SK-N-SH treated with all-trans-retinoic acid at 6 μM for 48 hours (cell line): ENCODE data around the gene UMPS.

ENCODE experiments used
- ATAC-seq: fragments of 200-7000 bp; cut with Tn5 transposase; 3 replicates; pipeline ENCODE4 v1.9.1; 2020; ENCODE audit warnings: mild to moderate bottlenecking, moderate library complexity
- ARNTL ChIP-seq: fragments of 450-650 bp; formaldehyde crosslinking; IDR thresholded peaks from 2 replicates; pipeline ENCODE4 v1.5.0; 2020; ENCODE audit warnings: low read depth, mild to moderate bottlenecking, moderate library complexity, borderline replicate concordance
- BACH2 ChIP-seq: fragments of 250-450 bp; sonication (Bioruptor Pico); IDR thresholded peaks from 2 replicates; pipeline ENCODE4 v1.9.0; 2021; ENCODE audit warnings: mild to moderate bottlenecking, borderline replicate concordance
- CSDC2 ChIP-seq: fragments of 250-450 bp; sonication (Bioruptor Pico); IDR thresholded peaks from 2 replicates; pipeline ENCODE4 v1.5.0; 2020; ENCODE audit warnings: mild to moderate bottlenecking, moderate library complexity
- ESRRG ChIP-seq: fragments of 250-450 bp; sonication (Bioruptor Pico); IDR thresholded peaks from 2 replicates; pipeline ENCODE4 v1.6.1; 2021; ENCODE audit warnings: mild to moderate bottlenecking
- GLIS3 ChIP-seq: fragments of 250-450 bp; sonication (Bioruptor Pico); IDR thresholded peaks from 2 replicates; pipeline ENCODE4 v1.5.0; 2020; ENCODE audit warnings: mild to moderate bottlenecking, moderate library complexity
- ISL1 ChIP-seq: fragments of 250-450 bp; sonication (Bioruptor Pico); IDR thresholded peaks from 2 replicates; pipeline ENCODE4 v2.1.2; 2022; ENCODE audit warnings: mild to moderate bottlenecking, moderate library complexity
- OSR1 ChIP-seq: fragments of 250-450 bp; sonication (Bioruptor Pico); IDR thresholded peaks from 2 replicates; pipeline ENCODE4 v1.8.0; 2022; ENCODE audit warnings: moderate library complexity, mild to moderate bottlenecking, inconsistent platforms
- PPARA ChIP-seq: fragments of 250-450 bp; sonication (Bioruptor Pico); IDR thresholded peaks from 2 replicates; pipeline ENCODE4 v1.5.0; 2020; ENCODE audit warnings: mild to moderate bottlenecking, borderline replicate concordance
- RARB ChIP-seq: fragments of 250-450 bp; sonication (Bioruptor Pico); IDR thresholded peaks from 2 replicates; pipeline ENCODE4 v1.8.0; 2021; ENCODE audit warnings: mild to moderate bottlenecking, moderate library complexity
- SNAI2 ChIP-seq: fragments of 250-450 bp; sonication (Bioruptor Pico); IDR thresholded peaks from 2 replicates; pipeline ENCODE4 v1.5.0; 2020; ENCODE audit warnings: mild to moderate bottlenecking, moderate library complexity
- TCF4 ChIP-seq: fragments of 250-450 bp; sonication (Bioruptor Pico); IDR thresholded peaks from 2 replicates; pipeline ENCODE4 v1.8.0; 2021; ENCODE audit warnings: mild to moderate bottlenecking, moderate library complexity, borderline replicate concordance
- TOX ChIP-seq: fragments of 250-450 bp; sonication (Bioruptor Pico); IDR thresholded peaks from 2 replicates; pipeline ENCODE4 v1.8.0; 2021; ENCODE audit warnings: mild to moderate bottlenecking, moderate library complexity, borderline replicate concordance
- ZC3H10 ChIP-seq: fragments of 250-450 bp; sonication (Bioruptor Pico); IDR thresholded peaks from 2 replicates; pipeline ENCODE4 v1.5.1; 2021; ENCODE audit warnings: mild to moderate bottlenecking, moderate library complexity
- ZFP3 ChIP-seq: fragments of 250-450 bp; sonication (Bioruptor Pico); IDR thresholded peaks from 2 replicates; pipeline ENCODE4 v1.5.0; 2020; ENCODE audit warnings: mild to moderate bottlenecking, moderate library complexity
- ZNF565 ChIP-seq: fragments of 450-650 bp; formaldehyde crosslinking; conservative IDR thresholded peaks from 2 replicates; pipeline ENCODE4 v1.5.0; 2020; ENCODE audit warnings: low read depth, mild to moderate bottlenecking, moderate library complexity
- ZNF70 ChIP-seq: fragments of 450-650 bp; formaldehyde crosslinking; IDR thresholded peaks from 2 replicates; pipeline ENCODE4 v1.5.0; 2020; ENCODE audit warnings: mild to moderate bottlenecking, moderate library complexity
- ZNF8 ChIP-seq: fragments of 450-650 bp; formaldehyde crosslinking; IDR thresholded peaks from 2 replicates; pipeline ENCODE4 v1.5.0; 2020; ENCODE audit warnings: mild to moderate bottlenecking, moderate library complexity
- TF ChIP-seq, protein P1 (sequence below): fragments of 250-450 bp; sonication (Bioruptor Pico); IDR thresholded peaks from 2 replicates; pipeline ENCODE4 v1.5.1; 2020; ENCODE audit warnings: low read depth, mild to moderate bottlenecking, moderate library complexity
- TF ChIP-seq, protein P2 (sequence below): fragments of 250-450 bp; sonication (Bioruptor Pico); IDR thresholded peaks from 2 replicates; pipeline ENCODE4 v1.5.0; 2020; ENCODE audit warnings: mild to moderate bottlenecking, moderate library complexity

UMPS gene

DNA sequence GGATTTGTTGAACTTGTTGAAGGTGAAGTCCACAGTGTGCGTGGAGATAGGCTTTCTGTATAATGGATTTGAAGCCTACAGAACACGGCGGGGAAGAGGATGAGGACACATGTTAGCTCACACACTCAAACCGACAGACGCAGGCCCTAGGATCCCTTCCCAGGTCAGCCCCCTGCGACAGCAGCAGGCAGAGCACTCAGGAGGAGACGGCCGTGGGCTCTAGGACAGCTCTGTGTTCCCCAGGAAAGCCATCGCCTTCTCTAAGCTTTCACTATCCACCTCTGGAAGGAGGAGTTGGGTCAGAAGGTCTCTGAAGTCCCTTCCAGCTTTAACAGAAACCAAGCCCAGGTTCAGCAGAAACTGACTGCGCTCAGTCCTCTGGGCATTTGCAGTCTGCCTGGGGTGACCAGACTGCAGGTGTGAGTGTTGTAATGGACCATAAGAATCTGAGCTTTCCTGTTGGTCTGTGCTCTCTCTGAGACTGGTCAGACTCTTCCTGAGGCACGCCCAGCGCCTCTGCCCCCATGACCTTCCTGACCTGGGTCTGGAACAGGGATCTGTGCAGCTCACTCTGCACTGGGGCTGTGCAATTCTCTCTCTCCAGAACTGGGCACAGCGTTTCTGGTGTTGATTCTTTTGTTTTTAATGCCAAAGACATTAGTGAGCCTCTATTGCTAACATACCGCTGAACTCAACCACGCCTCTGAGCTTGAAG lies 33.5 kb downstream of the UMPS start:
- TF ChIP-seq ZNF70 (CRISPR knock-in tag) (no peak), GLIS3 (CRISPR knock-in tag) (no peak), PPARA (CRISPR knock-in tag) (no peak), ZC3H10 (CRISPR knock-in tag) (no peak)
- ATAC-seq = no peak

DNA sequence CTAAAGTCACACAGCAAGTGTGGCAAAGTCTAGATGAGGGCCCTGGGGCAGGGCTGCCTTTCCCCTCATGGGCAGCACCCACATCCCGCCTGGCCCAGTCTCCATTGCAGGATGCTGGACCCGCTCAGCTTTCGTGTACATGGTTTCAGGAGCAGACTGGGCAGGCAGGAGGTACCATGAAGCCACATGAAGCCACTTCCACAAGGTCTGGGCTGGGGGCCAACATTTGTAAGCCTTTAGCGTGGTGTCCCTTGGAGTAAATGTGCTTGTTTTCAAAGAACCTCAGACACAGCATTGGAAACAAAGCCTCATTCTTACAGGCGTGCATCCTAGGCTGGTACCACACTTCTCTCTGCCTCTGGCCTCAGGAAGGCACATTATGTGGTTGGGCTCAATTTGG lies 34.5 kb downstream of the UMPS start:
- TF ChIP-seq, protein P1, sequence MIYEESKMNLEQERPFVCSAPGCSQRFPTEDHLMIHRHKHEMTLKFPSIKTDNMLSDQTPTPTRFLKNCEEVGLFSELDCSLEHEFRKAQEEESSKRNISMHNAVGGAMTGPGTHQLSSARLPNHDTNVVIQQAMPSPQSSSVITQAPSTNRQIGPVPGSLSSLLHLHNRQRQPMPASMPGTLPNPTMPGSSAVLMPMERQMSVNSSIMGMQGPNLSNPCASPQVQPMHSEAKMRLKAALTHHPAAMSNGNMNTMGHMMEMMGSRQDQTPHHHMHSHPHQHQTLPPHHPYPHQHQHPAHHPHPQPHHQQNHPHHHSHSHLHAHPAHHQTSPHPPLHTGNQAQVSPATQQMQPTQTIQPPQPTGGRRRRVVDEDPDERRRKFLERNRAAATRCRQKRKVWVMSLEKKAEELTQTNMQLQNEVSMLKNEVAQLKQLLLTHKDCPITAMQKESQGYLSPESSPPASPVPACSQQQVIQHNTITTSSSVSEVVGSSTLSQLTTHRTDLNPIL (CRISPR knock-in tag) = no peak
- TF ChIP-seq BACH2 (CRISPR knock-in tag) = no peak
- no peak for TF ChIP-seq ESRRG (CRISPR knock-in tag)
- TF ChIP-seq, protein P2, sequence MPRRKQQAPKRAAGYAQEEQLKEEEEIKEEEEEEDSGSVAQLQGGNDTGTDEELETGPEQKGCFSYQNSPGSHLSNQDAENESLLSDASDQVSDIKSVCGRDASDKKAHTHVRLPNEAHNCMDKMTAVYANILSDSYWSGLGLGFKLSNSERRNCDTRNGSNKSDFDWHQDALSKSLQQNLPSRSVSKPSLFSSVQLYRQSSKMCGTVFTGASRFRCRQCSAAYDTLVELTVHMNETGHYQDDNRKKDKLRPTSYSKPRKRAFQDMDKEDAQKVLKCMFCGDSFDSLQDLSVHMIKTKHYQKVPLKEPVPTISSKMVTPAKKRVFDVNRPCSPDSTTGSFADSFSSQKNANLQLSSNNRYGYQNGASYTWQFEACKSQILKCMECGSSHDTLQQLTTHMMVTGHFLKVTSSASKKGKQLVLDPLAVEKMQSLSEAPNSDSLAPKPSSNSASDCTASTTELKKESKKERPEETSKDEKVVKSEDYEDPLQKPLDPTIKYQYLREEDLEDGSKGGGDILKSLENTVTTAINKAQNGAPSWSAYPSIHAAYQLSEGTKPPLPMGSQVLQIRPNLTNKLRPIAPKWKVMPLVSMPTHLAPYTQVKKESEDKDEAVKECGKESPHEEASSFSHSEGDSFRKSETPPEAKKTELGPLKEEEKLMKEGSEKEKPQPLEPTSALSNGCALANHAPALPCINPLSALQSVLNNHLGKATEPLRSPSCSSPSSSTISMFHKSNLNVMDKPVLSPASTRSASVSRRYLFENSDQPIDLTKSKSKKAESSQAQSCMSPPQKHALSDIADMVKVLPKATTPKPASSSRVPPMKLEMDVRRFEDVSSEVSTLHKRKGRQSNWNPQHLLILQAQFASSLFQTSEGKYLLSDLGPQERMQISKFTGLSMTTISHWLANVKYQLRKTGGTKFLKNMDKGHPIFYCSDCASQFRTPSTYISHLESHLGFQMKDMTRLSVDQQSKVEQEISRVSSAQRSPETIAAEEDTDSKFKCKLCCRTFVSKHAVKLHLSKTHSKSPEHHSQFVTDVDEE = no peak
- TF ChIP-seq ZNF565 = no peak
- no peak for TF ChIP-seq ARNTL (CRISPR knock-in tag)
- no peak for ATAC-seq

DNA sequence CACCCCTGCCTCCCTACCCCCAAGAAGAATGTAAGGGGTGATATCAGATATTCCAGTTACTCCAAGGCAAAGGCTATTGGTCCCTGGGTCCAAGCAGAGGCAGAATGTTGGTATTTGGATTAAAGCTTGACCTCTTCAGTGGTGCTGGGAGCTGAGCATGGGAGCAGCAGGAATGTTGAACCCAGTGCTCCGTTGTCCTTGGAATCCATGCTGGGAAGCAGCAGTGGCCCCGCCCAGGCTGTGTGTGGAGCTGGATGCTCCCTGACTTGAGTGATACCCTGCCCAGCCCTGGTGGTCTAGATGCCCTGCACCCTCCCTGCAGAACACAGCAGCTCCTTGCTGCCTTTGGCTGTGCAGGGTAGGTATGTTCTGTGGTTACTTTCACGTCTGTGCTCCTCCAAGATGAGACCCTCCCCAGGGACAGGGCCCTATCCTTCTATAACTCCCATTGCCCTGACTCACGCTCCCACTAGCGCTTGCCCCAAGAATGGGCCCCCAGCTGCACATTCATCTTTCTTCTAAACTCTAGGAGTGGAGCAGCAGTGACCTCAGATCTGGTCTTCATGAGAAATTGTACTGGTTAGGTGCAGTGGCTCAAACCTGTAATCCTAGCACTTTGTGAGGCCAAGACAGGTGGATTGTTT lies 35.1 kb downstream of the UMPS start:
- no peak for ATAC-seq
- no peak for TF ChIP-seq ESRRG (CRISPR knock-in tag)

DNA sequence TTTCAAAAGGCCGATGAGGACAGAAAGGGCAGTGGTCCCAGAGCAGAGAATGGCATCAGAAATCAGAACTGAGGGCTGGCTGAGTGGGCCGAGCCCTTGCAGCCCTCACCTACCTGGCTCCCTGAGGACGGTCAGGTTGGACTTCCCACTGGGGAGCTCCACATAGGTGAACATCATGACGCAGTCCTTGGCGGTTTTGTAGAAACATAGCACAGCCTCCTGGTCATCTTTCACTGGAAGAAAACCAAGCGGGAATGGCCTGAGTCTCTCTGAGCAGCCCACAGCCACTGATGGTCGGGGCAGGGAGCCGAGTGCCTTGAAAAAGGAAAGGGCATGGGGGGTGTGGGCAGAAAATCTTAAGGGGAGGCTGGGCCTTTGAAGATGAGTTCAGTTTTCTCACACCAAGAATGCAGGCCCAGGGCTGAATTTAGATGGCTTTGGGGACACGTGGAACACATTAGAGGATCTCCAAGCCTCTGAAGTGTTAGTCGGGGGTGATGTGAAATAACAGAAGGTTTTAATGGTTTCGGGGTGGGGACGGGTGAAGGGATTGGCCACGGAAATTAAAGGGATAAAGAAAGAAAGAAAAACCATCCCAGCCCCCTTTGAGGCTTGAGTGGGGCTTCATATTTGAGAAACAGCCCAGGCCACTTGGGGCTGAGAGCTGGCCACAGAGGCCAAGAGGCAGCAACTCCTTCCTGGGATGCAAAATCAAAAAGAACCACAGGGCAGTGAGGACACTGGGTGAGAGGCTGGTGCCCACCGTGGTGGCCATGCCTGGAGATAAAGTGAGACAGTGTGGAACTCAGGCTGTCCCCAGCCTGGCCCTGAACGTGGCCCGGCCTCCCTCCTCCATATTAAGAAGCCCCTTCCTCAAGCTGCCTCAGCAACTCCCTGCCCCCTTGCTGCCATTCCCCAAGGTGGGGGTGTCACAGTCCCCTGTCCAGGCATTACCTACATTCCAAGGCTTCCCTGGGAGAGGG lies 36.2 kb downstream of the UMPS start:
- no peak for ATAC-seq
- TF ChIP-seq, protein P1 (CRISPR knock-in tag) = no peak
- no peak for TF ChIP-seq ZNF565
- no peak for TF ChIP-seq ISL1 (CRISPR knock-in tag)
- no peak for TF ChIP-seq SNAI2
- TF ChIP-seq ZNF8 (CRISPR knock-in tag) = no peak
- TF ChIP-seq CSDC2 (CRISPR knock-in tag) = no peak
- TF ChIP-seq, protein P2 = no peak
- TF ChIP-seq RARB (CRISPR knock-in tag) = no peak
- TF ChIP-seq ZFP3 (CRISPR knock-in tag) = no peak
- TF ChIP-seq OSR1 = no peak
- TF ChIP-seq TOX (CRISPR knock-in tag) = no peak
- no peak for TF ChIP-seq TCF4 (CRISPR knock-in tag)
